Nucleus accumbens (tissue), 56 donors: ENCODE measurements around the gene TMPRSS13.

ENCODE experiments used
- DNase-seq, 56 donors: peaks; one replicate each; lab custom pipeline; 2025; lab: John Stamatoyannopoulos, UW

TMPRSS13 gene

GRCh38 chr11:117860139-117860538 lies 69.1 kb downstream of the TMPRSS13 start:
- DNase-seq, result no peak

- no peak for DNase-seq
Observed at GRCh38 chr11:117859488-117860112, 69.6 kb downstream of the TMPRSS13 start.

GRCh38 chr11:117859061-117859460 lies 70.1 kb downstream of the TMPRSS13 start:
- DNase-seq, result no peak

- no peak for DNase-seq
Observed at GRCh38 chr11:117857734-117858414, 71.3 kb downstream of the TMPRSS13 start.

- DNase-seq, result peak in 1 of 56 donors; percentile 39
Observed at GRCh38 chr11:117855912-117856651, 73.1 kb downstream of the TMPRSS13 start.

GRCh38 chr11:117855186-117855845 lies 73.9 kb downstream of the TMPRSS13 start:
- no peak for DNase-seq

- DNase-seq, result no peak
Observed at GRCh38 chr11:117852309-117852708, 76.9 kb downstream of the TMPRSS13 start.

- DNase-seq, result no peak
Observed at GRCh38 chr11:117851852-117852251, 77.3 kb downstream of the TMPRSS13 start.

GRCh38 chr11:117851106-117851505 lies 78.1 kb downstream of the TMPRSS13 start:
- DNase-seq, result no peak
